ENCODE results near the gene SPSB4. TPM values are rescaled to one million over a fixed set of nuclear protein-coding genes. Genes with fewer than 3 reads are reported as not detected.
"Not testable (repeated sequence)": the region's sequence is repeated elsewhere in the genome, so short reads cannot be mapped to it uniquely, and the experiment has no call there.

The SPSB4 gene
- total and polyA plus RNA-seq, 10 of the 15 experiments (the other 5 are each of a cell fraction or from before 2014, with no cell fraction given), result not detected

DNA sequence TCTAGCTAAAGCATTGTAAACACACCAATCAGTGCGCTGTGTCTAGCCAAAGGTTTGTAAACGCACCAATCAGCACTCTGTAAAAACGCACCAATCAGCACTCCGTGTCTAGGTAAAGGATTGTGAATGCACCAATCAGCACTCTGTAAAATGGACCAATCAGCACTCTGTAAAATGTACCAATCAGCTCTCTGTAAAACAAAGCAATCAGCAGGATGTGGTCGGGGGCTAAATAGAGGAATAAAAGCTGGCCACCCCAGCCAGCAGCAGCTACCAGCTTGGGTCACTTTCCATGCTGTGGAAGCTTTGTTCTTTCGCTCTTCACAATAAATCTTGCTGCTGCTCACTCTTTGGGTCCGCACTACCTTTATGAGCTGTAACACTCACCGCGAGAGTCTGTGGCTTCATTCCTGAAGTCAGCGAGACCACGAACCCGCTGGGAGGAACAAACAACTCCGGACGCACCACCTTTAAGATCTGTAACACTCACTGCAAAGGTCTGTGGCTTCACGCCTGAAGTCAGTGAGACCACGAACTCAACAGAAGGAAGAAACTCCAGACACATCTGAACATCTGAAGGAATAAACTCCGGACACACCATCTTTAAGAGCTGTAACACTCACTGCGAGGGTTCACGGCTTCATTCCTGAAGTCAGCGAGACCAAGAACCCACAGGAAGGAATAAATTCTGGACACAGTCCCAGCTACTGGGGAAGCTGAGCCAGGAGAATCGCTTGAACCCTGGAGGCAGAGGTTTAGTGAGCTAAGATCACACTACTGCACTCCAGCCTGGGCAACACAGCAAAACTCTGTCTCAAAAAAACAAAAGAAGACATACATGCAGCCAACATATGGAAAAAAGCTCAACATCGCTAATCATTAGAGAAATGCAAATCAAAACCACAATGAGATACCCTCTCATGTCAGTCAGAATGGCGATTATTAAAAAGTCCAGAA is 33.5 kb upstream of the SPSB4 start:
- H3K4me2 ChIP-seq (ENCODE audit: control insufficient read depth, insufficient read depth); BruUV-seq (replicated peaks); H3K27ac ChIP-seq (ENCODE audit: control insufficient read depth, insufficient read depth); H3K9ac ChIP-seq (ENCODE audit: control insufficient read depth, insufficient read depth, low read length); RAD21 ChIA-PET (ENCODE audit: unreplicated experiment); H3K9me3 ChIP-seq (replicated peaks; ENCODE audit: control insufficient read depth, insufficient read depth, low read length); H3K27me3 ChIP-seq (replicated peaks in 1 of 2; ENCODE audit: control insufficient read depth in 2 of 2, insufficient read depth in 2 of 2, low read length in 1 of 2); H2AFZ ChIP-seq (ENCODE audit: control insufficient read depth, low read depth, low read length); H3K36me3 ChIP-seq (ENCODE audit: control insufficient read depth in 2 of 2, insufficient read depth in 2 of 2, low read length in 1 of 2); H3K4me3 ChIP-seq; H3K79me2 ChIP-seq (ENCODE audit: control insufficient read depth, insufficient read depth, low read length); FAIRE-seq; DNase-seq (ENCODE audit: low read depth, low spot score); ATAC-seq; intact Hi-C loops (cut with micrococcal nuclease; ENCODE audit: unreplicated experiment); H3K4me1 ChIP-seq (ENCODE audit: control insufficient read depth, insufficient read depth, low read length); H4K20me1 ChIP-seq (ENCODE audit: control insufficient read depth, insufficient read depth); in situ Hi-C loops (cut with MboI); POLR2A ChIA-PET: not testable (repeated sequence)
- ChIA-PET SMC1A (ENCODE audit: uncharacterized antibody, unreplicated experiment) (interaction anchor here (0.8 to 1.2 kb wide), 3 partner anchors 17 to 88 kb away, joined by 3 to 4 read pairs (median 3); no protein-coding TSS in a partner anchor), CTCF (interaction anchor here (0.9 to 2.0 kb wide), 5 partner anchors 17 to 214 kb away, joined by 3 to 5 read pairs (median 5); partner anchors contain the start of gene PXYLP1)
- 46% methylated on average over 21 of the region's 23 CpGs for WGBS (ENCODE audit: insufficient coverage, insufficient replicate concordance, low lambda C conversion rate, missing lambda C conversion rate)
- TF ChIP-seq NFYB (IDR thresholded peaks at IDR 0.05; ENCODE audit: insufficient read depth, low read depth, low read length), result peak; percentile 20; the same call in 1 of the 2 replicates

DNA sequence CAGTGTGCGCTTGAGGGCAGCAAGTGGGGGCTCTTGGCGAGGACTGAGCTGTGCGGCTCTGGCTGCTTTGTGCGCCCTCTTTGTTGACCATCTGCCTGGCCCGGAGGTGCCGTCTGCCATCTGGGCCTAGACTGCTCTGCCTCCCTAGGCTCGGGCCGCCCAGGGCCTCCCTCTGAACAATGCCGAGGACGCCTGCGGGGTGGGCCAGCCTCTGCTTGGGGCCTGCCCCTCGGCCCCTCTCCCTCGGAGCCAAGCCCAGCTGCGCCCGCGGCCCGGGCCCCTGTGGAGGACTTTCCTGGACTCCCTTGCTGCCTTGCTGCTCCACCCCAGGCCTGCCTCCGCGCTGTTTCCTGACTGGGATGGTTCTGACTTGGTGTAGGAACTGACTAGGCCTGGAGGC is 31.9 kb upstream of the SPSB4 start:
- no peak for DNase-seq (ENCODE audit: low read depth, low spot score)
- no peak for FAIRE-seq

More for the DNA sequence above, 31.9 kb upstream of the SPSB4 start:
- no peaks in the 10 kb centered on the region for H3K79me2 ChIP-seq (ENCODE audit: control insufficient read depth, insufficient read depth, low read length)
- intact Hi-C loops (cut with micrococcal nuclease; ENCODE audit: unreplicated experiment), result no loop called here
- no peak overlapping the region for H3K4me2 ChIP-seq (ENCODE audit: control insufficient read depth, insufficient read depth)
- H3K9me3 ChIP-seq (replicated peaks; ENCODE audit: control insufficient read depth, insufficient read depth, low read length), result no peaks in the 10 kb centered on the region
- H3K4me3 ChIP-seq, result no peak overlapping the region
- no peak overlapping the region for H3K27ac ChIP-seq (ENCODE audit: control insufficient read depth, insufficient read depth)
- in situ Hi-C loops (cut with MboI), result no loop called here
- no peaks in the 10 kb centered on the region for H3K36me3 ChIP-seq (ENCODE audit: control insufficient read depth in 2 of 2, insufficient read depth in 2 of 2, low read length in 1 of 2)
- H3K27me3 ChIP-seq (replicated peaks in 1 of 2; ENCODE audit: control insufficient read depth in 2 of 2, insufficient read depth in 2 of 2, low read length in 1 of 2), result no peaks in the 10 kb centered on the region; a peak in 1 of 4 replicates
- no peak overlapping the region for H2AFZ ChIP-seq (ENCODE audit: control insufficient read depth, low read depth, low read length)
- ChIA-PET SMC1A (ENCODE audit: uncharacterized antibody, unreplicated experiment) (no interaction called here), RAD21 (ENCODE audit: unreplicated experiment) (no interaction called here), CTCF (interaction anchor here (1.3 kb wide), 1 partner anchor 19 kb away, joined by 4 read pairs; no protein-coding TSS in a partner anchor), POLR2A (no interaction called here)
- H4K20me1 ChIP-seq (ENCODE audit: control insufficient read depth, insufficient read depth), result no peaks in the 10 kb centered on the region
- 78% methylated on average over 19 of the region's 19 CpGs for WGBS (ENCODE audit: insufficient coverage, insufficient replicate concordance, low lambda C conversion rate, missing lambda C conversion rate)
- TF ChIP-seq GATAD2B (conservative IDR thresholded peaks at IDR 0.05; ENCODE audit: low read depth), result no peak
- no peak for TF ChIP-seq MYB (IDR thresholded peaks at IDR 0.05; ENCODE audit: borderline replicate concordance, low read depth, low read length)
- TF ChIP-seq EED (IDR thresholded peaks at IDR 0.05; ENCODE audit: low read depth), result no peak
- H3K4me1 ChIP-seq (ENCODE audit: control insufficient read depth, insufficient read depth, low read length), result no peaks in the 10 kb centered on the region
- no peak overlapping the region for H3K9ac ChIP-seq (ENCODE audit: control insufficient read depth, insufficient read depth, low read length)
- BruUV-seq (replicated peaks), result no TSS peak
- no peak for ATAC-seq

All from GM12878 (cell line).